A673 (cell line): ENCODE measurements around the gene KCNMB1. TPM values are rescaled to one million over a fixed set of nuclear protein-coding genes. Genes with fewer than 3 reads are reported as not detected.
A peak's percentile ranks its signal among the peaks of the same experiment; 100 is the strongest.

ENCODE experiments used
- BruUV-seq: library from RNA; stranded (reverse); fragments of 400-500 nt; replicated peaks from 2 replicates; lab custom pipeline; 2021; lab: Mats Ljungman, UMichigan
- CTCF ChIA-PET: fragments of 300-600 bp; sonication (Branson Sonifier 250); formaldehyde crosslinking; loops from one replicate; lab custom pipeline; 2022; ENCODE audit warnings: antibody characterized with exemption; lab: Charles Lee
- POLR2A ChIA-PET: fragments of 300-600 bp; sonication (Branson Sonifier 250); formaldehyde crosslinking; loops from one replicate; lab custom pipeline; 2022; ENCODE audit warnings: antibody characterized with exemption; ENCODE audit not compliant: low non-redundant PET; lab: Charles Lee
- DNase-seq: peaks from one replicate; pipeline ENCODE4 v3.0.0-alpha.2; 2015; ENCODE audit warnings: low spot score
- H3K27ac ChIP-seq: fragments of 200-600 bp; sonication (generic); 2 replicates; pipeline ENCODE4 v1.5.1; 2016; ENCODE audit warnings: mixed run types, low read depth, mild to moderate bottlenecking, mixed read lengths, antibody characterized with exemption, low read length; ENCODE audit not compliant: poor library complexity, severe bottlenecking
- H3K27me3 ChIP-seq: fragments of 200-600 bp; sonication (generic); replicated peaks from 2 replicates; pipeline ENCODE4 v1.6.1; 2017; ENCODE audit warnings: mixed run types, low read depth, mild to moderate bottlenecking, mixed read lengths, antibody characterized with exemption, low read length; ENCODE audit not compliant: insufficient read depth, poor library complexity
- H3K36me3 ChIP-seq: fragments of 200-600 bp; sonication (generic); 2 replicates; pipeline ENCODE4 v1.6.1; 2016; ENCODE audit warnings: mixed run types, mild to moderate bottlenecking, mixed read lengths, antibody characterized with exemption, low read length; ENCODE audit not compliant: insufficient read depth, poor library complexity, severe bottlenecking
- H3K4me1 ChIP-seq: fragments of 200-600 bp; sonication (generic); 2 replicates; pipeline ENCODE4 v1.6.1; 2017; ENCODE audit warnings: mixed run types, mild to moderate bottlenecking, mixed read lengths, antibody characterized with exemption, low read length; ENCODE audit not compliant: insufficient read depth, poor library complexity, severe bottlenecking
- H3K4me3 ChIP-seq: fragments of 200-600 bp; sonication (generic); 2 replicates; pipeline ENCODE4 v1.5.1; 2016; ENCODE audit warnings: low read depth, mixed run types, mild to moderate bottlenecking, mixed read lengths, low read length; ENCODE audit not compliant: poor library complexity, severe bottlenecking
- H3K9me3 ChIP-seq: fragments of 200-600 bp; sonication (generic); 2 replicates; pipeline ENCODE4 v1.6.1; 2016; ENCODE audit warnings: mixed run types, low read depth, mild to moderate bottlenecking, mixed read lengths, antibody characterized with exemption, low read length; ENCODE audit not compliant: poor library complexity, severe bottlenecking
- EZH2 ChIP-seq: fragments of 200-600 bp; sonication (generic); IDR thresholded peaks from 2 replicates; pipeline ENCODE4 v1.6.1; 2017; ENCODE audit warnings: borderline replicate concordance, low read depth, mild to moderate bottlenecking, mixed read lengths, antibody characterized with exemption, low read length; ENCODE audit not compliant: poor library complexity, severe bottlenecking
- intact Hi-C: fragments of 100-400 bp; cut with micrococcal nuclease; formaldehyde crosslinking; loops from one replicate; pipeline ENCODE4 v1.10.0; 2022; ENCODE audit not compliant: unreplicated experiment
- total RNA-seq: library from RNA; stranded (reverse); gene quantifications from 2 replicates; pipeline ENCODE4 v1.2.3, GENCODE V29; 2021
- TF ChIP-seq, protein P1 (sequence below): fragments of 300-800, 200-600 bp; sonication (generic); conservative IDR thresholded peaks from 2 replicates; pipeline ENCODE4 v1.5.1; 2017; ENCODE audit warnings: low read depth, mild to moderate bottlenecking, antibody characterized with exemption, low read length, moderate library complexity, mixed read lengths

KCNMB1 gene
- total RNA-seq, 1 experiment from 2014 or later, result not detected

GRCh38 chr5:170426149-170426767 is 37.1 kb upstream of the KCNMB1 start:
- no TSS peak for BruUV-seq
- Histone ChIP-seq H3K4me3 (no peak overlapping the region), H3K27ac (no peak overlapping the region), H3K27me3 (no peaks in the 10 kb centered on the region), H3K36me3 (no peaks in the 10 kb centered on the region), H3K4me1 (peaks cover 14% of the 10 kb centered on the region), H3K9me3 (no peaks in the 10 kb centered on the region)
- POLR2A ChIA-PET, result no interaction called here
- no peak for TF ChIP-seq EZH2
- TF ChIP-seq, protein P1, sequence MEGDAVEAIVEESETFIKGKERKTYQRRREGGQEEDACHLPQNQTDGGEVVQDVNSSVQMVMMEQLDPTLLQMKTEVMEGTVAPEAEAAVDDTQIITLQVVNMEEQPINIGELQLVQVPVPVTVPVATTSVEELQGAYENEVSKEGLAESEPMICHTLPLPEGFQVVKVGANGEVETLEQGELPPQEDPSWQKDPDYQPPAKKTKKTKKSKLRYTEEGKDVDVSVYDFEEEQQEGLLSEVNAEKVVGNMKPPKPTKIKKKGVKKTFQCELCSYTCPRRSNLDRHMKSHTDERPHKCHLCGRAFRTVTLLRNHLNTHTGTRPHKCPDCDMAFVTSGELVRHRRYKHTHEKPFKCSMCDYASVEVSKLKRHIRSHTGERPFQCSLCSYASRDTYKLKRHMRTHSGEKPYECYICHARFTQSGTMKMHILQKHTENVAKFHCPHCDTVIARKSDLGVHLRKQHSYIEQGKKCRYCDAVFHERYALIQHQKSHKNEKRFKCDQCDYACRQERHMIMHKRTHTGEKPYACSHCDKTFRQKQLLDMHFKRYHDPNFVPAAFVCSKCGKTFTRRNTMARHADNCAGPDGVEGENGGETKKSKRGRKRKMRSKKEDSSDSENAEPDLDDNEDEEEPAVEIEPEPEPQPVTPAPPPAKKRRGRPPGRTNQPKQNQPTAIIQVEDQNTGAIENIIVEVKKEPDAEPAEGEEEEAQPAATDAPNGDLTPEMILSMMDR, result 0 out of 2 replicates have a peak, but pooled peaks have one; percentile 18
- CTCF ChIA-PET, result no interaction called here
- intact Hi-C loops, result loop anchor here (5.0 kb wide), 1 partner anchor 324 kb away; no protein-coding TSS in a partner anchor
- DNase-seq, result no peak

DNA sequence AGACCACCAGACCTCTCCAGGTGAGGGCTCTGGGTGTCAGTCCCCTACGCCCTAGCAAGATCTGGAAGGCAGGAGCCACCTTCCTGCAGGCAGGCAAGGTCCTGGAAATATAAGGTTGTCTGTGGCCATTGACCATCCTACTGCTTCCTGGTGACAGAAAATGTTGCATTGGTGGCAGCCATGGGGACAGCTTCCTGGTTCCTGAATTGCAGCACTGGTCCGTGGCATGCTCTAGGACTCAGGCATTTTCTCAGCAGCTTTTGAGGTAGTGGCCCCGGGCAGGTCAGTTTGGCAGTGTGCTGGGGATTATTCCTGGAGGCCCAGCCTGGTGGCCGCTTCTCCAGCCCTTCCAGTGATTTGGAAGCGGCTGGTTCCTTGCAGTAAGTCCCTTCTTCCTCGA is 36.6 kb upstream of the KCNMB1 start:
- POLR2A ChIA-PET, result no interaction called here
- Histone ChIP-seq H3K27ac (no peak overlapping the region), H3K36me3 (no peaks in the 10 kb centered on the region), H3K4me1 (peaks cover 14% of the 10 kb centered on the region), H3K4me3 (no peak overlapping the region), H3K27me3 (no peaks in the 10 kb centered on the region), H3K9me3 (no peaks in the 10 kb centered on the region)
- no peak for TF ChIP-seq EZH2
- TF ChIP-seq, protein P1, result no peak
- no TSS peak for BruUV-seq
- CTCF ChIA-PET, result no interaction called here
- intact Hi-C loops, result loop anchor here (5.0 kb wide), 1 partner anchor 323 kb away; no protein-coding TSS in a partner anchor
- no peak for DNase-seq

DNA sequence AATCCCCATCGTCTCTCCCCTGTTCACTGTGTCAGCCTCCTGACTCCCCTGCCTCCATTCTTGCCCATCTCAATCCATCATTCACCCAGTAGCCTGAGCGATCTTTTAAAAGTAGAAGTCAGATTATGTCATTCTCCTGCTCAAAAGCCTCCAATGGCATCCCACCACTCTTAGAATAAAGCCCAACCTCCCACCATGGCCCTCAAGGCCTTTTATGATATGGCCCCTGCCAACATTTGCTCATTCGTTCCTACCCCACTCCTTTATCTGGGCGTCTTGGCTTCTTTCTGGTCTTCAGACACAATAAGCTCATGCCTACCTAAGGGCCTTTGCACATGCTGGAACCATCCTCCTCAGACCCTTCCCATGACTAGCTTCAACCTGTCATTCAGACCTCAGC is 35.5 kb upstream of the KCNMB1 start:
- Histone ChIP-seq H3K4me3 (no peak overlapping the region), H3K27ac (no peak overlapping the region), H3K4me1 (peaks cover 14% of the 10 kb centered on the region), H3K9me3 (no peaks in the 10 kb centered on the region), H3K27me3 (no peaks in the 10 kb centered on the region), H3K36me3 (no peaks in the 10 kb centered on the region)
- ChIA-PET POLR2A (no interaction called here), CTCF (interaction anchor here (0.8 kb wide), 1 partner anchor 152 kb away, joined by 5 read pairs; no protein-coding TSS in a partner anchor)
- DNase-seq, result no peak
- intact Hi-C loops, result loop anchor here (5.0 kb wide), 1 partner anchor 322 kb away; no protein-coding TSS in a partner anchor
- BruUV-seq, result no TSS peak
- no peak for TF ChIP-seq EZH2
- TF ChIP-seq, protein P1, result no peak
